Amniotic epithelial cell (primary cell): ENCODE measurements around the gene NGF.
"Not testable (repeated sequence)": the region's sequence is repeated elsewhere in the genome, so short reads cannot be mapped to it uniquely, and the experiment has no call there.

Experiments
- DNase-seq: peaks from one replicate; pipeline ENCODE4 v3.0.0-alpha.2; 2010; ENCODE audit warnings: low read depth

NGF gene

DNA sequence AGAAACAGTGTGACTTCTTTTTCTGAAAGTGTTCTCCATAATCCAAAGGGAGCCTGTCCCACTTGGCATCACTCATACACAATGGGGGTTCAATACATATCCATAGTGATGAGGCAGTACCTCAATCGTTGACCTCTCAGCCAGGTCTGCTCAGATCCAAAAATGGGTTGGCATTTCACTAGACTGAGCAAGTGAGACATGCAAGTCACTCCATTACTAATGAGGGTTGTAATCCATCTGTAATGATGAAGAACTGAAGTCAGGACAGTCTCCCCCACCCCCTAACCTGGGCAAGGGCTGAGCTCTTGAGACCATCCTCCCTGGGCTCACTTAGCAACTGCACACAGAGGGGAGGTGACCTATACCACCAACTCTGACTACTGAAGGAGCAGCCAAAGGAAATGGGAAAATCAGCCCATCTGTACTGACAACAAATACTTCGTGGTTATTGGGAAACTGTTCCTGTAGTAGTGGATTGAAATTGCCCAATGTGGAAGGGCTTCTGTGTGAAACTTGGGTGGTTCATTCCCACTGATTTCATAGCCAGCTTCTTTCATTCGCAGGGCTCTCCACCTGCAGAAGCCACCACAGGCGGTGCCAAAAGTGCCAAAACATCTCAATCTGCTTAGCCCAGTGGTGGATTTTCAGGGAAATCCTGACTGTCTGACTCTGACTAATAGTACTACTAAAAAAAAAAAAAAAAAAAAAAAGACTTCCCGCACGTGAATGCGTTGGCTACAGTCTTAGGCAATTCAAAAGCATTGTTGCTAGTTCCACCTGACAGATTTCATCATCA lies 5.0 kb downstream of the NGF start:
- DNase-seq = peak; percentile 91

DNA sequence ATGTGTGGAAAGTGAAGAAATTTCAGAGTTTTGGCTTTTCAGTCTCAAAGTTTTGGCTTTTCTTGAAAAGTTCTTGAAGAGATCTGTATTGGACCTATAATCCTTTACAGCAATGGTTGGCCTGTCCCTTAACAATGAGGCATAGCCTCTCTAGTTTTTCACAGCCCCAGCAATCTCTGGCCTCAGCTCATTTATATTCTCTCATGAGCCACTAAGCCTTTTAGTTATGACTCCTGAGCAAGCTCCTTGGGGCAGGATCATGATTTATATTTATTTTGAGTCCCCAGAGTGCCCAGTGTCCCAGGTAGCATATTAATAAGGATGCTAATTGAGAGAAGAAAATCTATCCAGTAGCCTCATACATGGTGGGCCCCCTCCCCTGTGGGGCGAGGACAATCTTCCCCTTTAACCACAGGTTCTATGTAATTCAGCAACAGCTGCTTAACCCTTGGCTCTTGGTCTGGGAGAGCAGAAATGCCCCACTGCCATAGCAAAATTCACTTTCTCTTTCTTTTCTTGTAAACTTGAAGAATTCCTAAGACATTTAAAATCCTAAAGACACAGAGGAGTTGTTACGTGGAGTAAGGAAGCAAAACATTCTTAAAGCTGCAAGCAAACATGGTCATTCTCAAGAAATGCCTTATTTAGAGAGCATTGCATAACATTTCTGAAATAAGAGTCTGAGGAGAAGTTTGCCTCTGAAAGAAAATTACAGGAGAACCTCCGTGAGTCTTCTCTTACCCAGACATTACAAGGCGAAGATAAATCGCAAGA lies 6.3 kb downstream of the NGF start:
- peak; percentile 44 for DNase-seq

DNA sequence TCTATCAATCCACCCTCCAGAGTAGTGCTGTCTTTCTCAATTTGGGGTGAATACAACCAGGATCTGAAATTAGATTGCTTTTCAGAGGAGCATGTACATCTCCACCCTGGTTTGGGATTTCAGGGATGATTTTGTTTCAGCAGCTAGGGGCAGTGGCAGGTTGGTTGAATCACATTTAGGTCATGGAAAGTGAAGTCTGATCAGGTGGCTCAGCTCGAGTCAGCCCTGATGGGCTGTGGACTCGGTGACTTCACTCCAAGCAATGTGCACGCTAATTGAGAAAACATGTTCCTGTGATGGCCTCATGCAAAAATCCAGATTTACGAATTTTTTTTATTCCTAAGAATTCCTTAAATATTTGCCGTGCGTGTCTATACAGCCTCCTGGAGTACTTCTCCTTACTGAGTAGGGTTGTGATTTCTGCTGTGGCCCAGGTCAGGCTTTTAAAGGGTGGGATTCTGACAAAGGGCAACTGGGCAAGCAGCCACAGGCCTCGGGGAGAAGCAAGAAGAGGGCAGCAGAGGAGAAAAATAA lies 7.5 kb downstream of the NGF start:
- no peak for DNase-seq

DNA sequence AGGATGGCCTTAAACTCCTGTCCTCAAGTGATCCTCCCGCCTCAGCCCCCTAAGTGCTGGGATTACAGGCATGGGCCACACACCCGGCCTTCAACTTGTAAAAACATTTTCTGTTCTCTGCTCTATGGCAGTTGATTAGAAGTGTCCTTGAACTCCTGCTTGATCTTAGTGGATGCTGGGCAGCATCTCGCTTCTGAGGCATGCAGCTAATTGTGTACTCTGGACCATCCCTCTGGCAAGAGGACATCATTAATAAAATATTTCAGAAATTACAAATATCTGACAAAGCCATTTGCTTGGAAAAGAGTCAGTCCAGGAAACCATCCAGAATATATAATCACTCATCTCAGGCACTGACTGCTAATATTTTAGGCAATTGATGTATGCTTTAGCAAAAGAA lies 8.1 kb downstream of the NGF start:
- no peak for DNase-seq

DNA sequence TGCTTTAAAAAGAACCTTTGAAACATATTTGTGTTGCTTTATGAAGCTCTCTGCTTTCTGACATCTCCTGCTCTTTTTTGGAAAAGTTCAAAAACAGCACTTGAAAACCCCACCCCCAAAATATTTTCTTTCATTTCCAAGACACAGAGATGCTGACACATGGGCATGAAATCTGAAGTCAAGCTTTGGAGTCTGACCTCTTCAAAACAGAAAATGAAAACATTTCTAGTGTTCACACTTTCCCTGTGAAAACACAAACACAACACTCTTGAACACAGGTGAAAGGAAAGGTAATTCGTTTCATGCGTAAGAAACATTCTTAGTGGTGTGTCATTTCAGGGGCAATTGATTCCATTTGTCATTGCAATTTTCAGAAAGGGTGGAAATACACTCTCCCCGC lies 10.8 kb downstream of the NGF start:
- DNase-seq = no peak

- no peak for DNase-seq
Measured at GRCh38 chr1:115326419-115326818, 11.6 kb downstream of the NGF start.

GRCh38 chr1:115325874-115326273 lies 12.2 kb downstream of the NGF start:
- DNase-seq = no peak

DNA sequence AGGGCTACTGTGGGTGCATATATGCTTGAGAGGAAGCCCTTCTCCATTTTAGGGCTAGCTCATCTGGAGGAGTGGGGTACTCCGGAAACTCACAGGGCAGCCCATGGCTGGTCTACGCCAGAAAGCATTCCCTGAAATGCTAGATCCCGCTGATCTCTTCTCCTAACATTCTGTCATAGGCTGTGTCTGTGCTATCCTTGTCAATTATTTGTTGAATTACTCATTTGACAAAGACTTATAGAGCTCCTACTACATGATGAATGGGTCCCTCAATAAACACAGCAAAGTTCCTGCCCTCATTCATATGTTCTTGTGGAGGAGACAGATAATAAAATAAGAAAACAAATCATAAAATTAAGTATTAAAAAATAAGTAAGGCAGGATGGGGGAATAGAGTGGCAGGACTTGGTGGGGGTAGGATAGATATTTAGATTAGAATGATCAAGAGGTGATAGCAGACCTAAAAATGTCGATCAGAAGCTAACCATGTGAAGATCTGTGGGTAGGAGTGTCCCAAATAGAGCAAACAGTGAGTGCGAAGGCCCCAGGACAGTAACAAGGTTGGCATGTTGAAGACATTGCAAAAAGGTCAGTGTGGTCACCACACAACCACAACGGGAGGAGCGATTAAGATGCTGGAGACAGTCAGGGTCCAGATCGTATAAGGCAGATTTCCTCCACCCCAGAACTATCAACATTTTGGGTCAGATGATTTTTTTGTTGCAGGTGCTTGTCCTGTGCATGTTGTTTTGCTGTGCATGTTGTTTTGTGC lies 13.2 kb downstream of the NGF start:
- no peak for DNase-seq

DNA sequence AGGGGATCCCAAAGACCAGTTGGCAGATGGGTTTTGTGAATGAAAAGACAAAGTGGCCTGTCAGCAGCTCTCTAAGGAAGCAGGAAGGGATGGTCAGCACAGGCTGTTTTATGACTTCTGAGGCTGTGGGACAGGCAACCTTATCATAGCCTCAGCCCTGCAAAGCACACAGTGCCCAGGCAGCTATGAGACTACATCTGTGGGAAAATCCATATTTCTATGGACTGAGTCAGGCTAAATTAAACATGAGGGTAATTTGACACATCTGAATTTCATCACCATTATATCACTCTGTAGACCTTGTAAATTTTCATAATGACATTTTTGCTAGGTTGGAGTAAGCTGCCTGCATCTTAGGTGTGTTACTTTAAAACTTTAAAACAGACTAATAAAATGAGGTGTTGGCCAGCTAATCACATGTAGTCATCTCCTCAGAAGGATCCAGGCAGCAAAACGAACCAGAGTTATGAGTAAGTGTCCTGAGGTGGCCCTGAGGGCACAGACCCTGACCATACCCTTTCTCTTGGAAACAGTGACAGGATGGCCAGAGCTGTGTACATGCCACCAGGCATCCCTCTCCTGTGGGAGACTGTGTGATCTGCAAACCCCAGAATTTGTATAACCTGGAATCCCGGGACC lies 14.6 kb downstream of the NGF start:
- no peak for DNase-seq

GRCh38 chr1:115322631-115323030 lies 15.4 kb downstream of the NGF start:
- DNase-seq = peak; percentile 27

GRCh38 chr1:115320377-115320776 lies 17.7 kb downstream of the NGF start:
- peak; percentile 41 for DNase-seq

DNA sequence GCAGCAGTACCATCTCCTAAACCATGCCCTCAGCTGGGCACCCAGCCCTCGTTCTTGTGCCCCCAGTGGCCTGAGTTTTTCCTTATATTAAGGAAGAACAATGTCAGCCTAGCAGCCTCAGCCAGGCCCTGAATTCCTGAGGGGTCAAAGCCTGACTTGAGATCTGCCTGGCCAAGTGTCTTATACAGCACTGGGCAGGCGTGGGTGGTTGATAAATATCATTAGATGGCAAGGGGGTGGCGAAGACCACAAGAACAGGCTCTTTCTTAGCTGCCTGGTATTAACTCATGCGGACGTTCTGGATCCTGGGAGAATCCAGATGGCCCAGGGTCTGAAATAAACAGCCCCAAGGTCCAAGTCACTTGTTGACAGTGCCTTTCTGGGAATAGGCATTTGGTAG lies 18.3 kb downstream of the NGF start:
- no peak for DNase-seq

- DNase-seq = no peak
Measured at GRCh38 chr1:115317101-115318012, 20.7 kb downstream of the NGF start.

DNA sequence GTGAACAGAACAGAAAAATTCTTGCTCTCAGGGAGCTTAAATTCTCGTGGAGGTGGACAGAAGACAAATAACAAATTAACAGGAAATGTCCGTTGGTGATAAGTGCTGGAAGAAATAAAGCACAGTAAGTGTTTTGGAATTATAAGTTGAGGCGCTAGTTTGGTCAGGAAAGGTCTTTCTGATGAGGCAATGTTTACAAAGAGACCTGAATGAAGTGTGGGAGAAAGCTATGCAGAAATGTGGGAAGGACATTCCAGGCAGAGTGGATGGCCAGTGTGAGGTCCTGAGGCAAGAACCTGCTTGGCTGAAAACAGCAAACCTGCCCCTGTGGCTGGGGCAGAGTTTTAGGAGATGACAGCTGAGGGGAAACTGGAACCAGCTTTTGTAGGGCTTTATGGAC lies 23.3 kb downstream of the NGF start:
- DNase-seq = peak; percentile 90

GRCh38 chr1:115314092-115314491 lies 24.0 kb downstream of the NGF start:
- DNase-seq = no peak

GRCh38 chr1:115313182-115313581 lies 24.9 kb downstream of the NGF start:
- no peak for DNase-seq

GRCh38 chr1:115312742-115313141 lies 25.3 kb downstream of the NGF start:
- no peak for DNase-seq

- no peak for DNase-seq
Measured at GRCh38 chr1:115311474-115311989, 26.5 kb downstream of the NGF start.

- no peak for DNase-seq
Measured at GRCh38 chr1:115310581-115311473, 27.2 kb downstream of the NGF start.

DNA sequence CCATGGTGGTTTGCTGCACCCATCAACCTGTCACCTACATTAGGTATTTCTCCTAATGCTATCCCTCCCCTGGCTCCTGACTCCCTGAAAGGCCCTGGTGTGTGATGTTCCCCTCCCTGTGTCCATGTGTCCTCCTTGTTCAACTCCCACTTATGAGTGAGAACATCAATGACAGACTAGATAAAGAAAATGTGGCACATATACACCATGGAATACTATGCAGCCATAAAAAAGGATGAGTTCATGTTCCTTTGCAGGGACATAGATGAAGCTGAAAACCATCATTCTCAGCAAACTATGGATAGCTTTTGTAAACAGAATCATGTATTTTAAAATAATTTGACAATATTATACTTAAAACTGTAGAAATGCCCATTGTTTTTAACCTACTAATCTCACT lies 28.5 kb downstream of the NGF start:
- not testable (repeated sequence) for DNase-seq
